ENCODE measurements around the gene JTB. TPM values are rescaled to one million over a fixed set of nuclear protein-coding genes. Genes with fewer than 3 reads are reported as not detected.
A peak's percentile ranks its signal among the peaks of the same experiment; 100 is the strongest.

JTB gene
- total and polyA plus RNA-seq, 9 of the 15 experiments (the other 6 are each of a cell fraction or from before 2014, with no cell fraction given): 24.7 to 308 (median 151) TPM

DNA sequence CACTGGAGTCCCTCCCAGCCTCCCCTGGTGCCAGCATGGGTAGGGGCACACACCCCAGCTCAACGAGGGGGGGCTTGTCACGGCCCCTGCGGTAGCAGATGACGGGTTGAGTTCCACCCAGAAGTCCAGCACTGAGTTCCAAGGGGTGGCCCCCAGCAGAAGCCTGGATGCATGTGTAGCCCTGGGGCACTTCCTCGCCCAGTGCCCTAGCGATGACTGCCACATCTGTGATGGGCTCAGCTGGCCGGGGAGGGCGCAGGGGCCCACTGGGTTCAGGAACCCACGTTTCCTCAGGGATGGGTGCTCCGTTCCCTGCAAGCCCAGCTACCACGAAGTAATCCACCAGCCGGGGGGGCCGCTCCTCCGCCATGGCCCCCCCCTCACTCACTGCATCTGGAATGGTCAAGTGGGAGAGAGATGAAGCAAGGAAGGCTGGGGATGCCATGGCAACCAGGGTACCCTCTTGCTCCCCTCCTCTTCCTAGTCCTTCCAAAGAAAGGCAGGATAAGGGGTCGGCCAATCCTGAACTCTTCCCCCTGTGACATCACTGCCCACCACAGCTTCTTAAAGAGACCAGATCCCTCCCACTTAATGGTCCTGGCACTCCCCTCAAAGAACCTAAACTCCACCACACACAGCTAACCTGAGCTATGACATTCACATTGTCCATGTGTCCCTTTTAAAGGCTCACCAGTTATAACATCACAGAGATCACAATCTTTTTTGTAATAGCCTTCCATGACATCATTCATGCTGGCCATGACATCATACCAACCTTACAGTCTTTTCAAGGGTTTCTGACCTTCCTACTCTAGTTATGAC, 33.3 kb downstream of the JTB start (continued):
- TF ChIP-seq, protein P1, sequence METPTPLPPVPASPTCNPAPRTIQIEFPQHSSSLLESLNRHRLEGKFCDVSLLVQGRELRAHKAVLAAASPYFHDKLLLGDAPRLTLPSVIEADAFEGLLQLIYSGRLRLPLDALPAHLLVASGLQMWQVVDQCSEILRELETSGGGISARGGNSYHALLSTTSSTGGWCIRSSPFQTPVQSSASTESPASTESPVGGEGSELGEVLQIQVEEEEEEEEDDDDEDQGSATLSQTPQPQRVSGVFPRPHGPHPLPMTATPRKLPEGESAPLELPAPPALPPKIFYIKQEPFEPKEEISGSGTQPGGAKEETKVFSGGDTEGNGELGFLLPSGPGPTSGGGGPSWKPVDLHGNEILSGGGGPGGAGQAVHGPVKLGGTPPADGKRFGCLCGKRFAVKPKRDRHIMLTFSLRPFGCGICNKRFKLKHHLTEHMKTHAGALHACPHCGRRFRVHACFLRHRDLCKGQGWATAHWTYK (CRISPR knock-in tag; IDR thresholded peaks at IDR 0.05): no peak
- TF ChIP-seq, protein P2, sequence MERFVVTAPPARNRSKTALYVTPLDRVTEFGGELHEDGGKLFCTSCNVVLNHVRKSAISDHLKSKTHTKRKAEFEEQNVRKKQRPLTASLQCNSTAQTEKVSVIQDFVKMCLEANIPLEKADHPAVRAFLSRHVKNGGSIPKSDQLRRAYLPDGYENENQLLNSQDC (CRISPR knock-in tag; IDR thresholded peaks at IDR 0.05): no peak
- no peak for TF ChIP-seq MIER1 (IDR thresholded peaks at IDR 0.05; ENCODE audit: low read depth)
- no peak for TF ChIP-seq ZNF668 (CRISPR knock-in tag; IDR thresholded peaks at IDR 0.05)
- no peak for TF ChIP-seq PHB2 (IDR thresholded peaks at IDR 0.05; ENCODE audit: low read depth)
- TF ChIP-seq POLR2G (IDR thresholded peaks at IDR 0.05; ENCODE audit: low read depth, low read length): peak; percentile 52
- TF ChIP-seq, protein P3, sequence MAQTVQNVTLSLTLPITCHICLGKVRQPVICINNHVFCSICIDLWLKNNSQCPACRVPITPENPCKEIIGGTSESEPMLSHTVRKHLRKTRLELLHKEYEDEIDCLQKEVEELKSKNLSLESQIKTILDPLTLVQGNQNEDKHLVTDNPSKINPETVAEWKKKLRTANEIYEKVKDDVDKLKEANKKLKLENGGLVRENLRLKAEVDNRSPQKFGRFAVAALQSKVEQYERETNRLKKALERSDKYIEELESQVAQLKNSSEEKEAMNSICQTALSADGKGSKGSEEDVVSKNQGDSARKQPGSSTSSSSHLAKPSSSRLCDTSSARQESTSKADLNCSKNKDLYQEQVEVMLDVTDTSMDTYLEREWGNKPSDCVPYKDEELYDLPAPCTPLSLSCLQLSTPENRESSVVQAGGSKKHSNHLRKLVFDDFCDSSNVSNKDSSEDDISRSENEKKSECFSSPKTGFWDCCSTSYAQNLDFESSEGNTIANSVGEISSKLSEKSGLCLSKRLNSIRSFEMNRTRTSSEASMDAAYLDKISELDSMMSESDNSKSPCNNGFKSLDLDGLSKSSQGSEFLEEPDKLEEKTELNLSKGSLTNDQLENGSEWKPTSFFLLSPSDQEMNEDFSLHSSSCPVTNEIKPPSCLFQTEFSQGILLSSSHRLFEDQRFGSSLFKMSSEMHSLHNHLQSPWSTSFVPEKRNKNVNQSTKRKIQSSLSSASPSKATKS (CRISPR knock-in tag; IDR thresholded peaks at IDR 0.05): no peak
- no peak for TF ChIP-seq ATF1 (CRISPR knock-in tag; IDR thresholded peaks at IDR 0.05)
- peak; percentile 96 for TF ChIP-seq ATF1 (tag; IDR thresholded peaks at IDR 0.05)
- peak; percentile 91 for TF ChIP-seq CREM (IDR thresholded peaks at IDR 0.05; ENCODE audit: low read depth)
- TF ChIP-seq HNRNPLL (IDR thresholded peaks at IDR 0.05; ENCODE audit: low read depth, low read length, poor library complexity, severe bottlenecking): no peak
- no peak for TF ChIP-seq ZBTB8A (IDR thresholded peaks at IDR 0.05; ENCODE audit: partially characterized antibody)
- peak; percentile 71 for TF ChIP-seq KHSRP (IDR thresholded peaks at IDR 0.05)
- 0 out of 2 replicates have a peak, but pooled peaks have one; percentile 17 for TF ChIP-seq PML (IDR thresholded peaks at IDR 0.05; ENCODE audit: low read length)
- TF ChIP-seq, protein P4, sequence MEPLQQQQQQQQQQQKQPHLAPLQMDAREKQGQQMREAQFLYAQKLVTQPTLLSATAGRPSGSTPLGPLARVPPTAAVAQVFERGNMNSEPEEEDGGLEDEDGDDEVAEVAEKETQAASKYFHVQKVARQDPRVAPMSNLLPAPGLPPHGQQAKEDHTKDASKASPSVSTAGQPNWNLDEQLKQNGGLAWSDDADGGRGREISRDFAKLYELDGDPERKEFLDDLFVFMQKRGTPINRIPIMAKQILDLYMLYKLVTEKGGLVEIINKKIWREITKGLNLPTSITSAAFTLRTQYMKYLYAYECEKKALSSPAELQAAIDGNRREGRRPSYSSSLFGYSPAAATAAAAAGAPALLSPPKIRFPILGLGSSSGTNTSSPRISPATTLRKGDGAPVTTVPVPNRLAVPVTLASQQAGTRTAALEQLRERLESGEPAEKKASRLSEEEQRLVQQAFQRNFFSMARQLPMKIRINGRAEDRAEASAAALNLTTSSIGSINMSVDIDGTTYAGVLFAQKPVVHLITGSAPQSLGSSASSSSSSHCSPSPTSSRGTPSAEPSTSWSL (CRISPR knock-in tag; IDR thresholded peaks at IDR 0.05; ENCODE audit: borderline replicate concordance): no peak
- TF ChIP-seq, protein P5, sequence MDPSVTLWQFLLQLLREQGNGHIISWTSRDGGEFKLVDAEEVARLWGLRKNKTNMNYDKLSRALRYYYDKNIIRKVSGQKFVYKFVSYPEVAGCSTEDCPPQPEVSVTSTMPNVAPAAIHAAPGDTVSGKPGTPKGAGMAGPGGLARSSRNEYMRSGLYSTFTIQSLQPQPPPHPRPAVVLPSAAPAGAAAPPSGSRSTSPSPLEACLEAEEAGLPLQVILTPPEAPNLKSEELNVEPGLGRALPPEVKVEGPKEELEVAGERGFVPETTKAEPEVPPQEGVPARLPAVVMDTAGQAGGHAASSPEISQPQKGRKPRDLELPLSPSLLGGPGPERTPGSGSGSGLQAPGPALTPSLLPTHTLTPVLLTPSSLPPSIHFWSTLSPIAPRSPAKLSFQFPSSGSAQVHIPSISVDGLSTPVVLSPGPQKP (CRISPR knock-in tag; IDR thresholded peaks at IDR 0.05): no peak
- no peak for TF ChIP-seq NR2C1 (IDR thresholded peaks at IDR 0.05)
- TF ChIP-seq NR2C1 (tag; IDR thresholded peaks at IDR 0.05): no peak
- TF ChIP-seq ZNF785 (CRISPR knock-in tag; IDR thresholded peaks at IDR 0.05): no peak
- peak; percentile 64; the same call in 1 of the 2 replicates for TF ChIP-seq MTA3 (IDR thresholded peaks at IDR 0.05; ENCODE audit: borderline replicate concordance)
- TF ChIP-seq STAG1 (CRISPR knock-in tag; IDR thresholded peaks at IDR 0.05; ENCODE audit: borderline replicate concordance): no peak
- no peak for TF ChIP-seq ZNF174 (CRISPR knock-in tag; IDR thresholded peaks at IDR 0.05)
